Measurements from ENCODE around the gene YBX1. TPM values are rescaled to one million over a fixed set of nuclear protein-coding genes. Genes with fewer than 3 reads are reported as not detected.

YBX1 gene
- total and polyA plus RNA-seq, 2 experiments from 2014 or later: 177 to 418 TPM

DNA sequence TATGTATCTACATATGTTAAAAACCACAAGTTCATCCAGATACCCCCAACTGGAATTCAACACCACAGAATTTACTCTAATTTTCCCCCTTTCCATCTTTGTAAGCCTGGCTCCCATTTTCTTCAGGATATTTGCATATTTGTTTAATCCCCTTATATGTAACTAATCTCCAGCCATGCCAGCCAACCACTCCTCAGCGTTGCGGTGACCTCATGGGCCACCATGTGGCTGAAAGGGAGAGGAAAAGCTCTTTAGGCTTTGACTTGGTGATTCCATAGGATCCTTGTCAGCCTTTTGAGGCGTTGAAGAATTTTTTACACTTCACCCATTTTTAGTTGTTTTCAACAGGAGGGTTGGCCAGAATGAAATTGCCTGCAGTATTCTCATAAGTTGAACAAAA lies 47.8 kb downstream of the YBX1 start:
- Histone ChIP-seq H3K4me2 (no peak overlapping the region), H4K20me1 (ENCODE audit: insufficient read depth, poor library complexity, severe bottlenecking) (no peaks in the 10 kb centered on the region), H3K4me1 (ENCODE audit: insufficient read depth) (peaks cover 18% of the 10 kb centered on the region), H3K36me3 (replicated peaks; ENCODE audit: insufficient read depth, low read depth) (no peaks in the 10 kb centered on the region), H3K27ac (no peak overlapping the region), H2AFZ (no peak overlapping the region), H3K27me3 (no peaks in the 10 kb centered on the region), H3K9me3 (ENCODE audit: low read depth) (no peaks in the 10 kb centered on the region), H3K79me2 (no peaks in the 10 kb centered on the region), H3K4me3 (no peak overlapping the region), H3K9me2 (replicated peaks; ENCODE audit: insufficient read depth) (no peaks in the 10 kb centered on the region)
- 87% methylated on average over 3 of the region's 3 CpGs for WGBS (ENCODE audit: low lambda C conversion rate, missing lambda C conversion rate)
- TF ChIP-seq CTCF (IDR thresholded peaks at IDR 0.05; ENCODE audit: poor library complexity): no peak
- TF ChIP-seq EZH2 (IDR thresholded peaks at IDR 0.05; ENCODE audit: borderline replicate concordance): no peak
- no peak for TF ChIP-seq EZH2phosphoT487 (IDR thresholded peaks at IDR 0.05; ENCODE audit: low read depth, severe bottlenecking, unreplicated experiment)
- no peak for DNase-seq (ENCODE audit: low spot score)

GRCh38 chr1:42730988-42731387 lies 48.8 kb downstream of the YBX1 start:
- Histone ChIP-seq H3K79me2 (no peaks in the 10 kb centered on the region), H3K4me1 (ENCODE audit: insufficient read depth) (peaks cover 18% of the 10 kb centered on the region), H2AFZ (no peak overlapping the region), H3K9me2 (replicated peaks; ENCODE audit: insufficient read depth) (no peaks in the 10 kb centered on the region), H3K27ac (no peak overlapping the region), H3K36me3 (replicated peaks; ENCODE audit: insufficient read depth, low read depth) (no peaks in the 10 kb centered on the region), H3K4me3 (no peak overlapping the region), H3K27me3 (no peaks in the 10 kb centered on the region), H4K20me1 (ENCODE audit: insufficient read depth, poor library complexity, severe bottlenecking) (no peaks in the 10 kb centered on the region), H3K4me2 (no peak overlapping the region), H3K9me3 (ENCODE audit: low read depth) (no peaks in the 10 kb centered on the region)
- 66% methylated on average over 4 of the region's 4 CpGs for WGBS (ENCODE audit: low lambda C conversion rate, missing lambda C conversion rate)
- no peak for DNase-seq (ENCODE audit: low spot score)
- TF ChIP-seq EZH2 (IDR thresholded peaks at IDR 0.05; ENCODE audit: borderline replicate concordance): no peak
- no peak for TF ChIP-seq EZH2phosphoT487 (IDR thresholded peaks at IDR 0.05; ENCODE audit: low read depth, severe bottlenecking, unreplicated experiment)
- peak; percentile 17 for TF ChIP-seq CTCF (IDR thresholded peaks at IDR 0.05; ENCODE audit: poor library complexity)

DNA sequence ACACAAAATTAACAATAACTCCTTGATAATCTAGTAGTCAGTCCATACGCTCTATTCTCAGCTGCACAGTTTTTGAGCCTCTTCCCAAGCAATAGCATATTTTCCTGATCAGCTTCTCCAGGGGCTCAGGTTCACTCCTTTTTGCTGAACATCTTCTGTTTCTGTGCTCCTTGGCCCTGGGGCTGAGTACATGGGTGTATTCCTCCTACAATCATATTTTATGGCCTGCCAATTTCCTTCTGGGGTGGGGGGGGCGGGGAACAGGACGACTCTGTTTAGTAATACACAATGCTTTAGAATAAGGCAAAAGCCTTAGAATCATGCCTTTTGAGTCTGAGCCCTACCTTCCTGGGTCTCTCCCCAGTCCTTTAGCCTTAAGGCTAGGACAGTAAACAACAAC lies 49.4 kb downstream of the YBX1 start:
- no peak overlapping the region for H3K4me3 ChIP-seq
- H3K4me1 ChIP-seq (ENCODE audit: insufficient read depth): peaks cover 18% of the 10 kb centered on the region
- H2AFZ ChIP-seq: no peak overlapping the region
- H3K36me3 ChIP-seq (replicated peaks; ENCODE audit: insufficient read depth, low read depth): no peaks in the 10 kb centered on the region
- no peaks in the 10 kb centered on the region for H3K9me3 ChIP-seq (ENCODE audit: low read depth)
- no peaks in the 10 kb centered on the region for H3K9me2 ChIP-seq (replicated peaks; ENCODE audit: insufficient read depth)
- no peaks in the 10 kb centered on the region for H3K27me3 ChIP-seq
- no peak overlapping the region for H3K27ac ChIP-seq
- H4K20me1 ChIP-seq (ENCODE audit: insufficient read depth, poor library complexity, severe bottlenecking): no peaks in the 10 kb centered on the region
- no peak for TF ChIP-seq CTCF (IDR thresholded peaks at IDR 0.05; ENCODE audit: poor library complexity)
- TF ChIP-seq EZH2phosphoT487 (IDR thresholded peaks at IDR 0.05; ENCODE audit: low read depth, severe bottlenecking, unreplicated experiment): no peak
- no peak for TF ChIP-seq EZH2 (IDR thresholded peaks at IDR 0.05; ENCODE audit: borderline replicate concordance)
- no peaks in the 10 kb centered on the region for H3K79me2 ChIP-seq
- 54% methylated on average over 3 of the region's 3 CpGs for WGBS (ENCODE audit: low lambda C conversion rate, missing lambda C conversion rate)
- no peak for DNase-seq (ENCODE audit: low spot score)
- no peak overlapping the region for H3K4me2 ChIP-seq

All from hepatocyte (in vitro differentiated cells).